K562 (cell line): ENCODE data around the gene MXI1. TPM values are rescaled to one million over a fixed set of nuclear protein-coding genes. Genes with fewer than 3 reads are reported as not detected.

Source experiments
- CUX1 ChIP-seq: fragments of 200-800 bp; sonication (Bioruptor generic); IDR thresholded peaks from 2 replicates; pipeline ENCODE4 v1.6.1; 2016; ENCODE audit warnings: missing genetic modification characterization, missing compliant biosample characterization
- E2F6 ChIP-seq, 2 experiments: IDR thresholded peaks; 2 replicates each; pipeline ENCODE4 v1.6.1; 2011; ENCODE audit warnings: borderline replicate concordance in 1 of 2, control low read depth in 1 of 2, low read depth in 1 of 2, low read length in 1 of 2, mild to moderate bottlenecking in 1 of 2, mixed read lengths in 1 of 2, moderate library complexity in 1 of 2; ENCODE audit not compliant: insufficient read depth in 1 of 2, insufficient read length in 1 of 2, poor library complexity in 1 of 2, severe bottlenecking in 1 of 2; ENCODE audit errors: extremely low read depth in 1 of 2
- ESRRA ChIP-seq: fragments of 450-650 bp; IDR thresholded peaks from 2 replicates; pipeline ENCODE4 v1.6.1; 2014; ENCODE audit warnings: low read depth, mild to moderate bottlenecking, moderate library complexity, borderline replicate concordance
- NCOR1 ChIP-seq: fragments of 450-650 bp; IDR thresholded peaks from 2 replicates; pipeline ENCODE4 v1.6.1; 2016; ENCODE audit warnings: mild to moderate bottlenecking, moderate library complexity
- RBM25 ChIP-seq: fragments of 200-400 bp; formaldehyde crosslinking; IDR thresholded peaks from 2 replicates; pipeline ENCODE4 v1.6.1; 2018; ENCODE audit warnings: low read length, low read depth, moderate library complexity; ENCODE audit not compliant: severe bottlenecking
- SMC3 ChIP-seq: conservative IDR thresholded peaks from 2 replicates; pipeline ENCODE4 v1.6.1; 2011; ENCODE audit warnings: low read depth, low read length, improper control_type of control experiment; ENCODE audit not compliant: insufficient read depth
- ZBTB2 ChIP-seq: fragments of 450-650 bp; IDR thresholded peaks from 2 replicates; pipeline ENCODE4 v1.6.1; 2016; ENCODE audit warnings: antibody characterized with exemption
- ZFP36 ChIP-seq: fragments of 150-350 bp; IDR thresholded peaks from 2 replicates; pipeline ENCODE4 v1.6.1; 2018; ENCODE audit warnings: low read length, low read depth; ENCODE audit not compliant: partially characterized antibody
- ZNF121 ChIP-seq: sonication (generic); formaldehyde crosslinking; conservative IDR thresholded peaks from 2 replicates; pipeline ENCODE4 v1.8.0; 2022; ENCODE audit warnings: missing genetic modification reagents
- polyA plus RNA-seq, 8 experiments: library from polyadenylated mRNA; depleted of rRNA in 4 of 8; stranded (reverse) in 5 of 8; unstranded in 3 of 8; fragments of >200 nt; fragmentation: Nextera tagmentation in 2 of 8; fragmentation: Illumina TruSeq in 1 of 8; extraction: Ambion mirVana in 2 of 8; extraction: Trizol in 1 of 8; gene quantifications; 2 replicates each; pipeline versions ENCODE4 v1.2.1 to v1.2.3, GENCODE V29; 2011 to 2014; ENCODE audit warnings: inconsistent platforms in 1 of 8, missing spikeins in 1 of 8
- total RNA-seq, 7 experiments: library from RNA; depleted of rRNA in 6 of 7; stranded (reverse); fragments of >200 nt in 6 of 7; fragmentation: Illumina TruSeq in 2 of 7; extraction: Trizol in 2 of 7; gene quantifications; 2 replicates each; pipeline versions ENCODE4 v1.2.1 to v1.2.3, GENCODE V29; 2011 to 2021; ENCODE audit warnings: low replicate concordance in 1 of 7

The MXI1 gene
- total and polyA plus RNA-seq, 9 of the 15 experiments (the other 6 are each of a cell fraction or from before 2014, with no cell fraction given) = 9.1 to 23.7 (median 14.8) TPM

- TF ChIP-seq ESRRA (peak; percentile 37; the same call in 1 of the 2 replicates), E2F6 (IDR thresholded peaks at IDR 0.05; ENCODE audit: borderline replicate concordance in 1 of 2, extremely low read depth in 1 of 2, insufficient read depth in 1 of 2, insufficient read length in 1 of 2, low read depth in 1 of 2, low read length in 1 of 2, poor library complexity in 1 of 2, severe bottlenecking in 1 of 2) (no peak), NCOR1 (no peak), RBM25 (peak; percentile 24), ZNF121 (CRISPR knock-in tag) (no peak), CUX1 (CRISPR knock-in tag) (no peak), ZFP36 (no peak), ZBTB2 (no peak), SMC3 (no peak)
These were observed 25.5 kb upstream of the MXI1 start (continued) for GRCh38 chr10:110181911-110182310.
